Activated gamma-delta T cell (primary cell): ENCODE data around the gene GPN2.
"Not testable (repeated sequence)": the region's sequence is repeated elsewhere in the genome, so short reads cannot be mapped to it uniquely, and the experiment has no call there.

Source experiments
- DNase-seq: peaks from one replicate; lab custom pipeline; 2025; lab: John Stamatoyannopoulos, UW

Gene GPN2

DNA sequence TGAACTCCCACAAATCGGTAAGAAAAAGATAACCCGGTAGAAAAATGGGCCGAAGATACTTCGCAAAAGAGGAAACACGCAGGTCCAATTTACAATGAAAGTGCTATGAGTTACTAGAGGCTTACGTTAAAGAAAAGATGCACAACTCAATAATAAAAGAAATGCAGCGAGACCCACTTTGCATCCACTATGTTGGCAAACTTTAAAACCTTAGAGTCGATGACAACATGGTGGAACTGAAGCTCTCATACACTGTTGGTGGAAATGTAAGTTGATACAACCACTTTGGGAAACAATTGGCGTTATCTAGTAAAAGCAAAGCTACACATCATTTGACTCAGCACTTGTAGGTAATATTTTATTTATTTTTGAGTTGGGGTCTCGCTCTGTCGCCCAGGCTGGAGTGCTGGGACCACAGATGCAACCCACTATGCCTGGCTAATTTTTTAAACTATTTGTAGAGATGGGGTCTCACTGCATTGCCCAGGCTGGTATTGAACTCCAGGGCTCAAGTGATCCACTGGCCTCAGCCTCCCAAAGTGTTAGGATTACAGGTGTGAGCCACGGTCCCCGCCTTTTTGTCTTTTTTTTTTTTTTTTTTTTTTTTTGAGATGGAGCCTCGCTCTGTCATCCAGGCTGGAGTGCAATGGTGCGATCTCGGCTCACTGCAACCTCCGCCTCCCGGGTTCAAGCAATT lies 10.9 kb upstream of the GPN2 start:
- DNase-seq: no peak

DNA sequence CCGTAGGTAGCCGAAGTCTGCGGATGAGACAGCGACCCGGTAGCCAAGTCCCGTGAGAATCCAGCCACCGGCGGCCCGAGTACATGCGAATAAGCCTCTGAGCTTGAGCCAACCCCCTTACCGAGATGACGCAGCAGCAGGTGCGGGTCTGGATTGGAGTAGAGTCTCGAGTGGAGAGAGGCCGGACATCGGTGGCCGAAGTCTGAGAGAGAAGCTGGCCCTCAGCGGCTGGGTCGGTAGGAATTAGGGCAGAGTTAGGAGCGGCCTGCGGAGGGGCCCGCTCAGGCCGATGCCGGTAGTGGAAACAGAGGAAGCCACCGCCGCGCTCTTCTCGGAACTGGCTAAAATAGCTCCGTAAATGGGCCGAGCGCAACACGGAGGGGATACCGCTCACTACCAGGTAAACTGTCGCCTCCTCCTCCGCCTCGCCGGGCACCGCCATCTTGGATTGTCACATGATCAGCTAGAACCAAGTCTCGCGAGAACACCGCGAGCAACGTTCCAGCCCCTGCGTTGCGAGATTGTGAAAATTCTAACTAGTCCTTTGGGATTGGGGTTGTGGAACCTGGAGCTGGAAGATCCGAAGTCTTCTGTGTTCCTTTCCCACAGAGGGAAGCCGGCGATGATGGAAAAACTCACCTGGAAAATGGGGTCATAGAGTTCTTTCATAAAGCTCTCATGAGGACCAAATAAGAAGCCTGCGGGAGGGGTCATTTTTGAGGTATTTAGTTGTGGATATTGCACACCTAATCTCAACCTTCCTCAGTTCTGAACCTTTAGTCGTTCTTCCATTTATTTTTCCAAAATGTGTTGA lies 10.1 kb upstream of the GPN2 start, which contains the start of gene GPATCH3:
Gene GPATCH3, minus strand, starts transcription at position 467 of the 814 bp plus-strand sequence. Its CDS starts 25 bp downstream, at position 442.
- DNase-seq: peak; percentile 49

DNA sequence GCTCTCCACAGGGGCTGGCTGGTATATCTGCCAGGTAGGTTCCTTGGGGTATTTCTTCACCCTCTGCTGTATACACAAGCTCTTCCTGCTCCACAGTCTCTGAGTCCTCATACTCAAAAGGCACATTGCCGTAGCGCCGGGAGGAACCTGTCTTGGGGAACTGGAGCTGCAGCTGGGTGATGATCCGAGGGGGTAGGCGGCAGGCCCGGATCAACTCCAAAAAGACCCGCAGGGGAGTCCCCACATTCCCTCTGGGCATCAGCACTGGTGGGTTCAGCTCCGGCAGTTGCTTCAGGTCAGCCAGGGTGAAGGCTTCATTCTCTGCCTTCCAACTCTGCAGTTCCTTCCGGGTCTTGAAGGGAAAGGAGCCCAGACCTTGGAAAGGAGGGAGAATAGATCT lies 7.3 kb upstream of the GPN2 start:
- no peak for DNase-seq

DNA sequence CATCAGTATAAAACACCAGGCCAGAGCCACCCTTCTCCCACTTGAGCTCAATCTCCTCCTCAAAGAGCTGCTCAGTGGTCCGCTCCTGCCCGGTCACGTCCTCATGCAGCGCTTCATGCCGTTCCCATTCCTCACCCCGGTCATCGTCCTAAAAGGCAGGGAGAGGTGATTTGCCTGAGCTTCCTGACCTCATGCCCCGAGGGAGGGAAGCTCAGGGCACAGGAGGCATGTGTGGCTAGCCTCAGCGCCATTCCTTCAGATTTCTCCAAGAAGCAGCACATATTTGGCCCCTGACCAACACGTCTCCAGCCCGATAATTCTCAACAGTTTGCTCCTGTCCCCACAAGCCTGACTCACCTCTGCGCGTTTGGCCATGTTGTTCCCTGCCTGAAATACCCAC lies 4.2 kb upstream of the GPN2 start:
- no peak for DNase-seq

DNA sequence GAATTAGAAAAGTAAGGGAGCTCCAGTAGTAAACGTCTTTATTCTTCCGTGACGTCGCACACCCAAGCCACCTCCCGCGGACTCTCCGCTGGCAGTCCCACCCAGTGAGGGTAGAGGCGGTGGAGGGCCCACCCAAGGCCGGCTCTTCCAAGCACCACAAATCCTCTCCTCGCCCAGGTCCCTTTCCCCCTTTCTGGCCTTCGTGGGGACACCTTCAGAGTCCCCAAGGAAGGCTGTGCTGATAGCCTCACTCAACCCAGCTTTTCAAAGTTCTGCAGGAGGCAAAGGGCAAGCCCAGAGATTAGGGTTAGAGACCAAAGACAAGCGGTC lies 349 bp upstream of the GPN2 start:
- no peak for DNase-seq

- no peak for DNase-seq
Measured at GRCh38 chr1:26888231-26888630, 1.9 kb downstream of the GPN2 start.

DNA sequence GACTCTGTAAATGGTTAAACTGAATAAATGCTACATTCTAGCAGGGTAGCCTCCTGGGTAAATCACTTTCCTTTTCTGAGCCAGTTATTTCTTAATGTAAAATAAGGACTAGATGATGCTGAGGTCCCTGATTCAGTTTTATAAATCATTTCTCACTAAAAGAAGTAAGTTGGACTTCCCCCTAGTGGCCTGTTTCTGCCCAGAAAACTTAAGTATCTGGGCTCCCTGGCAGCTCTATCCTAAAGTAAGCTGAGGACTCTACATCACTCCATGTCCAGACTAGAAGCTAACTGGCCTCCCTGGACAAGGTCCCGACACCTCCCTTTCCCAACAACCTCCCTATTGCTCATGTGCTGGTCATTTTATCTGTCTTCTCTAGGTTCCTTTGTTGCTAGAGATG lies 3.0 kb downstream of the GPN2 start:
- DNase-seq: no peak

GRCh38 chr1:26882696-26883463 lies 7.2 kb downstream of the GPN2 start:
- no peak for DNase-seq

GRCh38 chr1:26881611-26882010 lies 8.5 kb downstream of the GPN2 start:
- not testable (repeated sequence) for DNase-seq

- DNase-seq: no peak
Measured at GRCh38 chr1:26879793-26880192, 10.3 kb downstream of the GPN2 start.

- no peak for DNase-seq
Measured at GRCh38 chr1:26877326-26877725, 12.8 kb downstream of the GPN2 start.

DNA sequence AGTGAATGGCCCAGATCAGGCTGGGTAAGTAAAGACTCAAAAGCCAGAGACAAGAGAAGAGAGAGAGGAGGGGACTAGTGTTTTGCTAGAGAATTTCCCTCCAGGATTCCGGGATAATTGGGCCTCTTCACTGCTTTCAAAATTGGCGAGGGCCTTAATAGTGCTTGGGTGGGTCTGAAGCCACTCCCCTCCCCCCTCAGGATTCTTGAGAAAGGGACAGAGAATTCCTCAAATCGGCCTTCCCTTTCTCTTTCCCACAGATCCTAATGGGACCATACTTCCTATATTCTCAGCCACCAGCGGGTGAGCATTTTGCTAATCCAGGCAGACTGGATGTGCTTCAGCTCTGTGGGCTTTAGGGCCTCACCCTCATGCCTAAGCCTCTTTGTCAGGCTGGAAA lies 15.2 kb downstream of the GPN2 start:
- DNase-seq: no peak

- DNase-seq: not testable (repeated sequence)
Measured at GRCh38 chr1:26873097-26873496, 17.0 kb downstream of the GPN2 start.

- DNase-seq: peak; percentile 89
Measured at GRCh38 chr1:26864610-26865480, 25.2 kb downstream of the GPN2 start.

DNA sequence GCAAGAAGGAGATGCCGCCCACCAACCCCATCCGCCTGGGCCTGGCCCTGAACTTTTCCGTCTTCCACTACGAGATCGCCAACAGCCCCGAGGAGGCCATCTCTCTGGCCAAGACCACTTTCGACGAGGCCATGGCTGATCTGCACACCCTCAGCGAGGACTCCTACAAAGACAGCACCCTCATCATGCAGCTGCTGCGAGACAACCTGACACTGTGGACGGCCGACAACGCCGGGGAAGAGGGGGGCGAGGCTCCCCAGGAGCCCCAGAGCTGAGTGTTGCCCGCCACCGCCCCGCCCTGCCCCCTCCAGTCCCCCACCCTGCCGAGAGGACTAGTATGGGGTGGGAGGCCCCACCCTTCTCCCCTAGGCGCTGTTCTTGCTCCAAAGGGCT lies 26.4 kb downstream of the GPN2 start:
- no peak for DNase-seq

GRCh38 chr1:26862781-26863684 lies 27.1 kb downstream of the GPN2 start, which contains the start of gene SFN:
Gene SFN, plus strand, starts transcription at chr1:26863149. Its CDS starts 64 bp downstream, at chr1:26863213.
- DNase-seq: no peak

DNA sequence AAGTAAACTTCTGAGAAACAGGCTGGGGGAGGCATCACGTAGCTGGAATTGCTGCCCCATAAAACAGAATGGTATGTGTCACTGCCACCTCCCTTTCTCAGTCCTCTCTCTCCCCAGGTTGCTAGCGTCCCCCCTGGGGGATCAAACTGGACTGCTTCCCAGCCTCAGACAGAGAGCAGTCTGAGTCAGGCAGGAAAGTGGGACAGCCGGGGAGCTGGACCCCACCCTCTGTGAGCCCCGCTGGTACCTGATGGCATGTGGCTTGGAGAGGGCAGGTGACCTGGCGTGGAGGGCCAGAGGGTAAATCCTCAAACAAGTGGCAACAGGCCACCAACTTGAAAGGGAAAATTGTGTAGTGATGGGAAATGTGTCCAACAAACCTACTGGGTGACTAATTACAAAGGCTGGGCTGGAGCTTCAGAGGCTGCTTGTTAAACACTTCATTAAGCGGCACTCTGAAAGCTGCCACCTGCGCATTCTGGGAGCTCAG lies 28.1 kb downstream of the GPN2 start:
- no peak for DNase-seq

DNA sequence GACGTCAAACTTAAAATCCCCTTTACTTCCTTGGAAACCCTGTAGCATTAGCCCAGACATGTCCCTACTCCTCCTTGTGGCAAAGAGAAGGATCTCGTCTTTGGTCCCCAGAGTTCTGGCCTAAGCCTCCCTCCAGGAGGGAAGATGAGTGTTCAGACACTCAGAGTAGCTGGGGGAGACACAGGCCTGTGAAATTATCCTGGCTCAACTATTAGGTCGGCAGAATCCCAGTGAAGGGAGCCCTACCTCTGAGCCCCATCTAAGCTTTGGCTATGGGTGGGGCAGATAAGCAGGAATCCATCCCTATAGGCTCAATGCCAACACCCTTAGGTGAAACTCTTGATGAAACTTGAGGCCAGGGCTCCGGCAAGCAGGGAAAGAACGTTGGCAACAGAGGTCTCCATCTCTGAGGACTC lies 28.8 kb downstream of the GPN2 start:
- DNase-seq: no peak

DNA sequence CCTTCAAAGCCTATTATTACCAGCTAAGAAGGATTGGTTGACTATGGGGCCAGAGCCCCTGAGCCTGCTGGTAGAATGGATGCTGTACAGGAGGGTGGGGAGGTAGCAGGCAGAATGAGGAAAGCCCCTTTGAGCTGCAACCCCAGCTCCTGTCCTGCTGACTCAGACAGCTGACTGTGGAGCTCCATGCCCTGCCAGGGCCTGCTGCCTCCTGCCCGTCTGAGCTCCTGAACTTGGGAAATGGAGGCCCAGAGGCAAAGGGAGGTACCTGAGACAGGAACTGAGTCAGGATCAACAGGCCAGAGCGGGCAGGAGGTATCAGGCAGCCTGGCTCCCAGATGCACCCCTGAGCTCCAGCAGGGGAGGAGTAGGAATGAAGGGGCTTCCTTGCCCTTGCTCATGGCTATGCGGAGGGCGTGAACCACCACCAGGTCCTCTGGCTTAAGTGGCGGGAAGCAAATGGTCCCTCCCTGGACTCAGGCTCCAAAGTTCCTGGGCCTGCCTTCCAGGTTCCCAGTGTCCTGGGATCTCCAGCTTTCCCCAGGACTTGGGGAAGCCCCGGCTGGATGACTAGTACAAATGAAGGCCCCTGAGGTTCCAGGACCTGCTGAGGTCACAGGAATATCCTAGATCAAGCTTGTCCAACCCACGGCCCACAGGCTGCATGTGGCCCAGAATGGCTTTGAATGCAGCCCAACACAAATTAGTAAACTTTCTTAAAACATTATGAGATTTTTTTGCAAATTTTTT lies 31.0 kb downstream of the GPN2 start:
- DNase-seq: no peak

DNA sequence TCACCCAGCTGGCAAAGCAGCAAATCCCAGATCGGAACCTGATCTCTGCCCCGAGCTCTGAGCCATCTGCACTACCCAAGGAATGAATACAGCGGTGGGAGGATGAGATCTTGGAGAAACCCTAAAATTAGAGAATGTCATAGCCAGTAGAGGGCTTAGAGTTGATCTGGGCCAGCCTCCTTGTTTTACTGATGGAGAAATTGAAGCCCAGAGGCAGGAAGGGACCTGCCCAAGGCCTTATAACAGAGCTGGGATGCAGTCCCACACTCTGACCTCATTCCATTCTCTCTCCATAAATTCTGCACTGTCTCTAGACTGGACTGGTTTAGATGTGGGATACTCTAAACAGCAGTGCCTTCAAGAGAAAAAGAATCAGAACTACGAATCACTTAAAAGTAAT lies 31.9 kb downstream of the GPN2 start:
- no peak for DNase-seq
